ENCODE measurements around the gene ELMOD1. TPM values are rescaled to one million over a fixed set of nuclear protein-coding genes. Genes with fewer than 3 reads are reported as not detected.

Gene ELMOD1
- total RNA-seq, 1 donor from 2014 or later, result not detected

- no peak overlapping the region for H3K27ac Mint-ChIP-seq (ENCODE audit: unreplicated experiment)
- H3K36me3 Mint-ChIP-seq (ENCODE audit: unreplicated experiment), result no peaks in the 10 kb centered on the region
- H3K27me3 Mint-ChIP-seq (ENCODE audit: unreplicated experiment), result peaks cover 11% of the 10 kb centered on the region
- DNase-seq (ENCODE audit: extremely low spot score, unreplicated experiment), result no peak
- H3K4me3 Mint-ChIP-seq (ENCODE audit: unreplicated experiment), result no peak overlapping the region
- H3K4me1 Mint-ChIP-seq (ENCODE audit: unreplicated experiment), result no peaks in the 10 kb centered on the region
- no peaks in the 10 kb centered on the region for H3K9me3 Mint-ChIP-seq (ENCODE audit: unreplicated experiment)
- TF ChIP-seq CTCF (IDR thresholded peaks at IDR 0.05), result no peak
Observed at GRCh38 chr11:107699371-107700285, 108.7 kb downstream of the ELMOD1 start.

- Mint-ChIP-seq H3K9me3 (ENCODE audit: unreplicated experiment) (no peaks in the 10 kb centered on the region), H3K27me3 (ENCODE audit: unreplicated experiment) (peaks cover 10% of the 10 kb centered on the region), H3K36me3 (ENCODE audit: unreplicated experiment) (no peaks in the 10 kb centered on the region), H3K4me1 (ENCODE audit: unreplicated experiment) (no peaks in the 10 kb centered on the region), H3K4me3 (ENCODE audit: unreplicated experiment) (no peak overlapping the region), H3K27ac (ENCODE audit: unreplicated experiment) (no peak overlapping the region)
- no peak for TF ChIP-seq CTCF (IDR thresholded peaks at IDR 0.05)
- no peak for DNase-seq (ENCODE audit: extremely low spot score, unreplicated experiment)
Observed at GRCh38 chr11:107702109-107702660, 111.2 kb downstream of the ELMOD1 start.

GRCh38 chr11:107702723-107703122, 111.8 kb downstream of the ELMOD1 start:
- TF ChIP-seq CTCF (IDR thresholded peaks at IDR 0.05), result no peak
- Mint-ChIP-seq H3K4me3 (ENCODE audit: unreplicated experiment) (no peak overlapping the region), H3K9me3 (ENCODE audit: unreplicated experiment) (no peaks in the 10 kb centered on the region), H3K27me3 (ENCODE audit: unreplicated experiment) (peaks cover 10% of the 10 kb centered on the region), H3K27ac (ENCODE audit: unreplicated experiment) (no peak overlapping the region), H3K4me1 (ENCODE audit: unreplicated experiment) (no peaks in the 10 kb centered on the region), H3K36me3 (ENCODE audit: unreplicated experiment) (no peaks in the 10 kb centered on the region)
- DNase-seq (ENCODE audit: extremely low spot score, unreplicated experiment), result no peak

- H3K4me1 Mint-ChIP-seq (ENCODE audit: unreplicated experiment), result no peaks in the 10 kb centered on the region
- H3K27ac Mint-ChIP-seq (ENCODE audit: unreplicated experiment), result no peak overlapping the region
- DNase-seq (ENCODE audit: extremely low spot score, unreplicated experiment), result no peak
- no peak for TF ChIP-seq CTCF (IDR thresholded peaks at IDR 0.05)
- H3K9me3 Mint-ChIP-seq (ENCODE audit: unreplicated experiment), result no peaks in the 10 kb centered on the region
- peaks cover 12% of the 10 kb centered on the region for H3K27me3 Mint-ChIP-seq (ENCODE audit: unreplicated experiment)
- H3K36me3 Mint-ChIP-seq (ENCODE audit: unreplicated experiment), result no peaks in the 10 kb centered on the region
- no peak overlapping the region for H3K4me3 Mint-ChIP-seq (ENCODE audit: unreplicated experiment)
Observed at GRCh38 chr11:107704451-107704850, 113.5 kb downstream of the ELMOD1 start.

GRCh38 chr11:107705027-107705426, 114.1 kb downstream of the ELMOD1 start:
- no peaks in the 10 kb centered on the region for H3K9me3 Mint-ChIP-seq (ENCODE audit: unreplicated experiment)

More at GRCh38 chr11:107705027-107705426, 114.1 kb downstream of the ELMOD1 start:
- Mint-ChIP-seq H3K27me3 (ENCODE audit: unreplicated experiment) (peaks cover 16% of the 10 kb centered on the region), H3K4me1 (ENCODE audit: unreplicated experiment) (no peaks in the 10 kb centered on the region), H3K27ac (ENCODE audit: unreplicated experiment) (no peak overlapping the region), H3K4me3 (ENCODE audit: unreplicated experiment) (no peak overlapping the region), H3K36me3 (ENCODE audit: unreplicated experiment) (no peaks in the 10 kb centered on the region)
- DNase-seq (ENCODE audit: extremely low spot score, unreplicated experiment), result no peak
- no peak for TF ChIP-seq CTCF (IDR thresholded peaks at IDR 0.05)

Data from osteocyte (in vitro differentiated cells).